CD4-positive, alpha-beta T cell treated with Interleukin-1 beta for 1 hour (primary cell): ENCODE data around the gene GSX2.
A peak's percentile ranks its signal among the peaks of the same experiment; 100 is the strongest.
"Not testable (repeated sequence)": the region's sequence is repeated elsewhere in the genome, so short reads cannot be mapped to it uniquely, and the experiment has no call there.

Experiments used
- DNase-seq, 2 donors: peaks; one replicate each; pipeline ENCODE4 v3.0.0-alpha.2; 2020 to 2022

Gene GSX2

DNA sequence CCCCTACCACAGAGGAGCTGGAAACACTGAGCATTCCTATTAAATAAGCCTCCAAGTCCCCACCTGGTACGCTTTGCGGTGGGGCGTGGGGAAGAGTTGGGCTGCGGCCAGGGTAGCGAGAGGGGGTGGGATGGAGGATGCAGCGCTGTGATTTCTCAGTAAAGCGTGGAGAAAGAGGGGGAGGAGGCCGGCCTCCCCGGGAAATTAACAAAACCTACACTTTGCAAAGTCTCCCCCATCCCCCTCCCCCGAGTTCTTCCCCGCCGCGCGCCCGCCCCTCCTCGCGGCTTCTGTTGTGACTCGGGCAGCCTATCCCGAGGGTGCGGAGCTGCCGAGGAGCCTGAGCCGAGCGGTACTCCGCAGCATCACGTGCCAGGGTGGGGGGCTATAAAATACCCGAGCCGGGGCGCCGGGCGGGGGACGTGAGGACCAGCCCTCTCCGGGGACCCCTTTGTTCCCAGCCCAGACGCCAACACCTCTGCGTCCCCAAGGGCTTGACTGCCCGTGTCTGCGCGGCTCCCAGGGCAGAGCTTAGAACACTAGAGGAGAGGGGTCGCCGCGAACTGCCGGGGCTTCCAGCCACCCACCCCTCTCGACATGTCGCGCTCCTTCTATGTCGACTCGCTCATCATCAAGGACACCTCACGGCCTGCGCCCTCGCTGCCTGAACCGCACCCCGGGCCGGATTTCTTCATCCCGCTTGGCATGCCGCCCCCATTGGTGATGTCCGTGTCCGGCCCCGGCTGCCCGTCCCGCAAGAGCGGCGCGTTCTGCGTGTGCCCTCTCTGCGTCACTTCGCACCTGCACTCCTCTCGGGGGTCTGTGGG is at the start of gene GSX2:
GSX2 (plus strand) TSS at position 416 of the 827 bp plus-strand sequence; CDS start at position 598, 182 bp downstream.
- no peak for DNase-seq

DNA sequence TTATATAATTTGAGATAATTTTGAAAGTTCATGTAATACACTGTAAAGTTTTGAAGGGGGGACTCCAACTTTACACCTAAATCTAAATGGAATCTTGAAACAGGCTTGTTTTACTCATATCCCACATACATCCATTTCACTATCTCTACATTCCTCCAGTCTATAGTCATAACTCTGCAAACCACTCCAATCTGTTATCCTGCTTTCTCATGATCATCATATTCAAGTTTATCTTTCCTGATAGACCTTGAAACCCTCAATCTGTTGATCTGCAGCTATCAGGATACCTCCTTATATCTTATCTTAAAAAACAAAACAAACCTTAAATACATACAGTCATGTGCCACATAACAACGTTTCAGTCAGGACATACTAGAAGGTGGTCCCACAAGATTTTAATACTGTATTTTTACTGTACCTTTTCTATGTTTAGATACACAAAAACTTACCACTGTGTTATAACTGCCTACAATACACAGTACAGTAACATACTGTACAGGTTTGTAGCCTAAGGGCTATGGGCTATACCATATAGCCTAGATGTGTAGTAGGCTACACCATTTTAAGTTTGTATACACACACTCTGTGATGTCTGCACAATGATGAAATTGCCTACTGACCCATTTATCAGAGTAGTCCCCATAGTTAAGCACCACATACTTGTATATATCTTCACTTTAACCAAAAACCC is 49.6 kb upstream of the GSX2 start:
- no peak for DNase-seq

DNA sequence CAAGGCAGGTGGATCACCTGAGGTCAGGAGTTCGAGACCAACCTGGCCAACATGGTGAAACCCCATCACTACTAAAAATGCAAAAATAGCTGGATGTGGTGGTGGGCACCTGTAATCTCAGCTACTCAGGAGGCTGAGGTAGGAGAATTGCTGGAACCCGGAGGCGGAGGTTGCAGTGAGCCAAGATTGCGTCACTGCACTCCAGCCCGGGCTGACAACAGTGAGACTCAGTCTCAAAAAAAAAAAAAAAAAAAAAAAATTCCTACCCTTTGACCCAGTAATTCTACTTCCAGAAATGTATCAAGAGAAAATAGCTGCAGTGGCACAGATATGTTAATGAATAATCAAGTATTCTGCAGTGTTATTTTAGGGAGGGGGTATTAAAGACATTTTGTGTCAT is 46.6 kb upstream of the GSX2 start:
- not testable (repeated sequence) for DNase-seq

DNA sequence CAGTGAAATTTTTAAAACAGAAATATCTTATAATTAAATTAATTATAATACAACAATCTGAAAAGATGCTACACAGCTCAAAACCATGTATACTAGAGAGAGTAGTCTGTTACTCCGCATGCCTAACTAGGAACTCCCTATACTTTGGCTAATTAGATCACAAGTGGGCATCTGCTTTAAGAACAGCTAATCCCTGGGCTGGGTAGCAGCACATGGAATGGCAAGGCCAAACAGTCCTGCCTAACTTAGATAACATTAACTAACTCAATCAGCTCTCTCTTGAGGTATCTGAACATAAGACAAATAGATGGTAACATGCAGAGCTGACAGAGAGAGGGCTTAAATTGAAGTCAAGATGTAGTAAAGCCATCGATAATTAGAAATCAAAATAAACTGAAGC is 45.5 kb upstream of the GSX2 start:
- DNase-seq: no peak

DNA sequence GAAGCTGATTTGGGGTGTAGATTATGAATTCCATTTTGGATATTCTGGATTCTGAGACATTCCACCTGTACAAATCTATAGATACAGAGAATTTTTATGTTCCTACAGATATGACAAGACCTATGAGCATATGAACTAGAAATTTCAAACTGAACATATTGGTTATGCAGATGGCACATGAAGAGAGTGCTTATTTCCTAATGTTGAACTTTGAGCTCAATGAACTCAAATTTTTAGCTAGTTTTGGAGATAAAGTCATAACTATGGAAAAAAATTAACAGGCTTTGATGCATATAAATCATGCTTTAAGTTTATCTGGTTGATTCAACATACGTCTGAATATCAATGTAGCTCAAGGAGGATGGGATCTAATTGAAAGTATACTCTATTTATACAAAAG is 44.5 kb upstream of the GSX2 start:
- DNase-seq: no peak

DNA sequence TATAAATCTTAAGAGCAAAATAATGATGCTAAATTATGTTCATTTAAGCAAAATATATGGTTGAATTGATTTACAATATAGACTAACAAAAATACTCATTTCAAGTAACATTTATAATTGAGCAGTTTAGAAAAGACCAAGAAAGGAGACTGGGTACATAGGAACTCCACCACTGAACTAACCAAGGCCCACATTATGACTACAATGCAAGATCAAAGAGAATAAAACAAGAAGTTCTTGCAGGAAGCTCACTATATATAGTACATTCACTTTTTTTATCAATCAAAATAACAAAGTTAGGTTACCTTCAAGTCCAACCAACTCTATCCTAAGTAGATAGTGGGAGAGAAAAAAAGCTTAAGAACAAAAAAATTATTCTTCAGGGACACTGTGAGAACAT is 43.6 kb upstream of the GSX2 start:
- DNase-seq: no peak

DNA sequence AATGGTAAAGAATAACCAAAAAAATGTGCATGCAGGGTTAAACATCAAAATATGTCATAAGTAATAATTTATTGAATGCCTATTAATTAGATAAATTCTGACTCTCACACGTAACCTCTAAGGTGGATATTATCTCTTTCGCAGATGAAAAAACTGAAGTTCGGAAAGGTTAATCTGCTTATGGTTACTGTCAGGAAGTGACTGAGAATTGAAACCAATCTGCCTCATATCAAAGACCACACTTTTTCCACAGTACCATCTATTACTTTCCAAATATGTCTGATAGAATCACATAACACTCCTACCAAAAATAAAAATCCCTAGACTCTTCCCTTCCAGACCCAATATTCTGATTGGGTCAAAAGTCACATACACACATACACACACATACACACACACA is 41.8 kb upstream of the GSX2 start:
- peak in 1 of 2 donors; percentile 28 for DNase-seq

DNA sequence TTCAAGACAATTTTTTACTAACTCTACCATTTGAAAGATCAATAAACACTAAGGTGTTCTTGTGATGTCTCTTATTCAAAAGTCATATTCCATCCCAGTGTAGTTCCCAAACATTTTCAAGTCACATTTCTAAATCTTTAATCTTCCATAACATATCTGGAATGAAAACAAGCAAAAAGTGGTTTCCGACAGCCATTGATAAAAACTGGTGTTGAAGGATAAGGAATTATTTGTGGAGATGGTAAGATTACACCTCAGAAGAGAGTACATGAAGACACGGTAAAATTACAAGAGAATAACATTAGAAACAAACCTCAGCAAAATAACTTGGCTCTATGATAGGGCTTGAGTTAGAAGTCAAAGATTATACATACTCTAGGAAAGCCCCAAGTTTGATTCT is 39.8 kb upstream of the GSX2 start:
- no peak for DNase-seq

DNA sequence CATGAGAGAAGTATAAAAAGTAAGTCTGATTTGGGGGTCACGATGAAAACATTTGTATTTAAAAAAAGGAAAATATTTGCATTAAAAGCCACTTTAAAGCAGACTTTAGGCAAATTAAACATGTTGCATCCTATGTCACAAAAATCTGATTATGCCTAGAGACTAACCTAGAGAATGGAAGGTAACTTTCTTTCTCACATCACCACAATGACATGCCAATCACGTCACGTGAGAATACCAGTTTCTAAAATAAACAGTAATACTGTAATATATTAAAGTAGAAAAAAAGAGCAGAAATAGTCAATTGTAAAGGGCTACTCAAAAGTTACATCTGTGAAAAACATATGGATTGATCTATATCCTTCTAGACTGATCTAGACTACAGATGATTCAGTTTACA is 38.9 kb upstream of the GSX2 start:
- no peak for DNase-seq

DNA sequence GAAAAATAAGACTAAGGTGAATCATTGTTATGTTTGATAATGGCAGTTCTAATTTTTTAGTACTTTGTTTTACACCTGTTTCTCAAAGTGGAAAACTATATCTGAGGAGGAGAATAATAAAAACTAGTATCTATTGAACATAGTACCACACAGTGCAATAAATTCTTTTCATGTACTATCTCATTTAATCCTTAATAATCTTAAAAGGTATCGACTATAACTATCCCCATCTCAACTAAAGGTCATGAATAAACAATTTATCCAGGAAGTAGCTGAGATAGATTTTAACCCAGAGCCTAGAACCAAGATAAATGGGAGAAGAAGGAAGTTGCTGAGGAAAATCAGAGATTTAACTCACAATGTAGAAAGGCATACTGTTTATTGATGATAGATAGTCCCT is 38.1 kb upstream of the GSX2 start:
- no peak for DNase-seq

DNA sequence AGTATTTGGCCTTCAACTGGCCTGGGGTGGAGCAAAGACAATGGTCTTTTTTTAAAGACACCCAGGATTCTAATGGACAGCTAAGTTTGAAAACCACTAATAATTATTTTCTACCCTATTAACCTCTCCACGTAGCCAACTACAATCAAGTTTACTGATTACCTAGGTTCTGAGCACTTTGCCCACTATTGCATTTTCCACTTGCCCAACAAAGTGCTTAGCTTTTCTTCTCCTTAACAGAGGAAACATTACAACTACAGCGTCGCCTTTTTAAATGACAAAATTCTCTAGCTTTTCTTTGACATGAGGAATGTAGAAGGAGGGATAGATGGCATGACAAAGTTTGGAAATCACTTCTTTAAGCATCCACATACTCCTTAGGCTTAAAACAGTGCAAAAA is 37.6 kb upstream of the GSX2 start:
- no peak for DNase-seq

DNA sequence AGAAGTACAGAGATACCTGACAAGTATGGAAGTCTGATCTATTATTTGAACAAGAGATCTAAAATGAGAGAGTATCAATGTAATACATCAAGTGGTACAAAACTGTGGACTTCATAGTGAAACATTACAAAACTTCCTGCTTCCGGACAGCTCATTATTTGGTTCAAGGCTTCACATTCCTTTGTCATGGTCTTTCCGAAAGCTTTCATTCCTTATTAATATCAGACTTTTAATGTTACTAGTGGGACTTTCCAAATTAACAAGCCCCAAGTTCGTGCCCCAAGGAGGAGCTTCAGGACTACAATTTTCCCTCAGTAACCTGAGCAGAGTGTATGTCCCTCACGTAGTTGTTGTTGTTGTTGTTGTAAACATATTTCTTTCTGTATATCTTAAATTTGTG is 36.7 kb upstream of the GSX2 start:
- DNase-seq: peak in 1 of 2 donors; percentile 20

DNA sequence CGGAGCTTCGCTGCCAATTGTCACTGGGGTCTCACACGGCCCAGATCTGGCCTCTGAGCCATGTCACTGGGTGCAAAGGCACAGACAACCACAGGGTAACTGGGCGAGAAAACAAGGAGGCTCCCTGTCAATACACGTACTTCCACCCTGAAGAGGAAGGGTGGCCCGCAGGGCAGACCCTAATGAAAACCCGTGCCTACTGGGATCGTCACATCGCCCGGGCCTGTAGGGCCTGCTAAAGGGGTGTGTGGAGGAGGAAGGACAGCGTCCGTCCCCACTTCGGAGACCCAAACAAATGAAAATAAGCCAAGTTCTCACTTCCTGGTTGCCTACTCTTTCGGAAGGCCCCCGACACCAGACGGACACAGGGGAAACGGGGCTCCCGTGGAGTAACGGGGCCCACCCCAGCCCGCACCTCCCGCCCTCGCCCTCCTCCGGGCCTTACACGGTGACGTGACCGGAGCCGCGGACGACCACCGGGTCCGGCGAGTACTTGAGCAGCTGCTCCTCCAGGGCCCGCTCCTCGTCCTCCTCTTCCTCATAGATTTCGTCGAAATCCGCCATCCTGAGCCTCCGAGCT is 36.1 kb upstream of the GSX2 start:
- DNase-seq: peak; percentile 43 to 48

DNA sequence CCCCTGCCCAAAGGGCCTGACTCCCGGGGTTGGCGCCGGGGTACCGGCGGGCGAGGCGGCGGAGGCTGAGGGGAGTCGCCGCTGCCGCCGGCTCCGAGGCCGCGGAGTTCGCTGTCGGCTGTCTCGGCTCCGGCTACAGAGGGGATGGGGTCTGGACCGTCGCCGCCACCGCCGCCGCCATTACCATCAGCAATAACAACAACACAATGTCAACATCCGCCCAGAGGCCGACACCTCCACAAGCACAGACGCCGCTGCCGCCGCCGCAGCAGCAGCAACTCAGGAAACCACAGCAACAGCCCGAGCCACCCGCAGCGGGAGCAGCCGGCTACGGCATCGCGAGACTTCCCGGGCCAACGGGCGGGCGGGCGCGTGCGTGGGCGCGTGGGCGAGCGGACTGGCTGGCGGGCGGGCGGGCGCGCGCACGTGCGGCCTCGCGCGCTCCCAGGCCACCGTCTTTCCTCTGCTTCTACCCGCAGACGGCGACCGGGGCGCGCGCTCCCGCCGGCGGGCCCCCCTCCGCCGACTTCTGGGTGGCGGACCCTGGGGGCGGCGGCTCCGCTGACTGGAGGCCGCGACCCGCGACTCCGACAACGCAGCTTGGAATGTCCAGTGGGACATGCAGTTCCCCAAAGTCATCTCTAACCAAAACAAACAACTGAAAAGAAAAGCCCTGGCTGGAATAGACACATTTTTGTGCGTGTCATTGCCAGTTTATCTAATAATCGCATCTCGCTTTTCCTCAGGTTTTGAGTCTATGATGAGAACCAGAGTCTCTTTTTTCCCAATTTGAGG is 35.4 kb upstream of the GSX2 start, which contains the start of gene CHIC2:
CHIC2 (minus strand) TSS at position 289 of the 795 bp plus-strand sequence. CDS start 305 bp downstream, outside the sequence.
- peak; percentile 97 to 98 for DNase-seq

DNA sequence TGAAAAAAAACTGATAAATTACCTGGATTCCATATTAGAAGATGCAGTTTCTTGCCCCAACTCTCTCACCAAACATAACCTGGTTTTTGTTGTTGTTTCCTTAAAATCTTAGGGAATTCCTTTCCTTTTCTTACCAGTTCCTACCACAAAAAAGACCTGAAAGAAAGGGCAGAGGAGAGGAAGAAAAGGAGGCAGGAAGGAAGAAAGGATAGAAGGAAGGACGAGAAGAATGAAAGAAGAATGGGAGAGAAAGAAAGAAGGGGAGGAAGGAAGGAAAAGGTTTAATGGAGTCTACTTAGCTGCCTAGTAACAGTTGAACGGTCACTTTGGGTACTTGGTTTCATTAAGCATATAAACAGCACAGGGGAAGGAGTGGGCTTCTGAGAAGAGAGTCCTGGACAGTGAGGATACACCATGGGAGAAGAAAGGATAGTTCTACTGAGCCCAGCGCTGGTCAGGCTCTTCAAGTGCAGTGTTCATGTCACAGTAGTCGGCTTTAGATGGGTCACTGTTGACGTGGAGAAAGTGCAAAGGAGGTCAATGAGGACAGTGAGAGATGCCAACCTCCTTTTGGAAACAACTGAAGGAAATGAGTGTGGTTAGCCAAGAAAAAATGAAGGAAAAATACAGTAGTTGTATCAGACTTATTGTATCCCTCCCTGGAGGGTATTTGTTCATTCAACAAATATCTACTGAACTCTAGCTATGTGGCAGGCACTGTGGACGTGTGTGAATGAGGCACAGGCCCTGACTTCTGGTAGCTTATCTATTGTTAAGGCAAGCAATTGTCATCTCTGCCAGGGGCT is 34.5 kb upstream of the GSX2 start:
- DNase-seq: no peak

DNA sequence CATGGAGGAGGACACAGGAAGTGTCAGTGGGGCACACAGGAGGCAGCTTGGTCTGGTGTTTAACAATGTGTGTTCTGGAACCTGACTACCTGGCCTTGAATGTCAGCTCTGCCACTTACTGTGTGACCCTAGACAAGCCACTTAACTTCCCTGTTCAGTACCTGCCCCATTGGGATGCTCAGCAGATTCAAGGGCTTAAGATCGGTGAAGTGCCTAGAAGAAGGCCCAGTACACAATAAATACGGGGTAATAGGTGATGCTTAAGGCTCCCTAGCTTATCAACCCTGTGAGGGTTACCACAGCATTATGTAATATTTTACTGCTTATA is 33.9 kb upstream of the GSX2 start:
- no peak for DNase-seq

DNA sequence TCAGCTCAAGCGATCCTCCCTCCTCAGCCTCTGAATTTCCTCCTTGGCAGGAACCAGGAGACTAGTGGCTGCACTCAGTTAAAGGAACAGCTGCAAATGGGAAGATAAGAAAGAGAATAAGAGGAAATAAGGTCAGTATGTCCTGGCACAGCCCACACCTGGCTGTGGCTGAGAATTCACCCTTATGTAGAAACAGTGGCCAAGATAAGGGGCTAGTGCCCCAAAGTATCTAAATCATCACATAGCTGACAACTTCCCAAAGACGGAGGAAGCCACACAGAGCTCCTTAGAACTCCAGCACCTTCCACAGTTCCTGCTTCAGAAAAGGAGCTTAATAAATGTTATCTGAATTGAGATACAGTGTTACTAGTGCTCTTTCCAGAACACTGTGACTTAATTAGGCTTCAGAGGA is 33.2 kb upstream of the GSX2 start:
- DNase-seq: no peak

DNA sequence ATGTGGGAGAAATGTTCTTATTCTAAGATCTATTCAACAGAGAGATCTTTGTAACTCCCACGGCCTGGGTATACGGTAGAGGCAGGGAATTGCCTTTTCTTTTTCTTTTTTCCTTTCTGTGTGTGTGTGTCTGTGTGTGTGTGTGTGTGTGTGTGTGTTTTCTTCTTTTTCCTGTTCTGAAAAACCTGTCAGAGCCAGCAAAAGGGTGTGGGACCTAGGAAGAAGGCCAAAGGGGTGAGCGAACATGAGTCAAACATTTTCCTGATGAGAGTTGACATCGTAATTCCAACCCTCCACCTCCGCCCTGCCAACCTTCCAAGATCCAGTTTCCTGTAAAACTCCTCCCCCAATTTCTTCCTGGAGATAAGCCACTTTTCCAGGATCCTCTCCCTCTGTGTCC is 32.8 kb upstream of the GSX2 start:
- DNase-seq: no peak

DNA sequence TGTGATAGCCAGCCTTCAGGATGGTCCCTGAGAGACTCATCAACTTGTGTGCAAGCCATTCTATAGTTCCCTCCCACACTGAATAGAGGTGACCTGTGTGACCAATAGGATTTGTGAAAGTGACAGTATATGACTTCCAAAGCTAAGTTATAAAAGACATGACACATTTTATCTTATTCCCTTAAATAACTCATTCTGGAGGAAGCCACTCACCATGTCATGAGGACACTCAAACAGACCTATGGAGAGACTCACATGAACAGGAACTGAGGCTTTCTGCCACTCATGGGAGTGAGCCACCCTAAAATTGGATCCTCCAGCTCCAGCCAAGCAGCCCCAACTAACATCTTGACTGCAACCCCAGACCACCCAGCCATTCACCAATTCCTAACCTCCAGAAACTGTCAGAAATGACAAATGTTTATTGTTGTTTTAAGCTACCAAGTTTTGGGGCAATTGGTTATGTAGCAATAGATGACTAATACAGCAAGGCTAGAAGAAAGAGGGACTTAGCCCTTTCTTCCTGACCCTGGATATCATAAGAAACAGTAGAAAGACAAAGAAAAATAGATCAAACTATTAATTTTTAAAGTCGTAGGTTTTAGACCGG is 26.6 kb upstream of the GSX2 start:
- DNase-seq: no peak

DNA sequence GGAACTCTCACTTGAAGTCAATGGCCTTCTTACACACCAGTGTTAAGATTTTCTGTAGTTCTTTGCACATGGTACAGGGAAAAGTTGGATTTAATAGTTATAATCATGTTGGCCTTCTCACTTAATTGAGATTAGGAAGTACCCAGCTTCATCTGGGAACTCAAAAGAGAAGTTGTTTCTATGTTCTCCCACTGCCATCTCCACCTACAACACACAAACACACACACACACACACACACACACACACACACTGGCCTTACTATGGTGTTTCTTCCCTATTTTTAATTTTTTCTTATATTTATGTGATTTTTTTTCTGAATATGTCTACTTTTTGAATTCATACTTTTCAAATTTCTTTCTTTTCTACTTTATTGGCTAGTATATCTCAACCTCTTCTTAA is 25.6 kb upstream of the GSX2 start:
- no peak for DNase-seq

DNA sequence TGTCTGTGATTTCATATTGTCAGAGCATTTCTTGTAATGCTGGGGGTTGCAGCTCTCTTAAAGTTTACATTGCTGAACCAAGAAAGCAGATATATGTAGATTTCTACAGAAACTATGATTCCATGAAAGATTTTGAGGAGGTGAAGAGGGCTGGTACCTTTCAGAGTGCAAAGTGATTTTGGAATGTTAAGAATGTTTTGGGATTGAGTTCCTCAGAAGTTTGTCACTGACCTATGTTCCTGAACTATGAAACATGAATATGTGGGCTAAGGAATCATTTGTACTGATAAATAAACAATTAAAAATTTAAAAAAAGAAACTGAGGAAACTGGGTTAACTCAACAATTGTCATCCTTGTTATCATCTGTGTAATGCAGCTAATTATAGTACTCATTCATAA is 23.3 kb upstream of the GSX2 start:
- DNase-seq: no peak

DNA sequence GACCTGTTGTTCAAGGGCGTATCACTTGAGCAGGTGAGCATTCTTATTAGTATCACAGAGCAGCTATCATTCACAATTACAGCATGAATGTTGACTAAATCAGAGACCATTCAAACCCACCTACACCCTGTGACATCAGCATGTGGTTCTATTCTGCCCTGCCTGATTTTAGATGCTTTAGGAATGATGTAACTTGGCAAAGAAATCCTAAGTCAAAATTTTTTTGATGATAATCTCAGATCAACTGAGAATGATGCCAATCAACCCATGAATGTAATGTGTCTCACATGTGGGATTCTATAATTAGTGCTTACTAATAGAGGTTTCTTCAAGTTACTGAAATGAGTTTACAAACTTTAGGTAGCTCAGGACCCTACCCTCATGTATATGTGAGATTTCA is 22.2 kb upstream of the GSX2 start:
- no peak for DNase-seq
